T-helper 2 cell (primary cell): ENCODE results near the gene MRPL32.
"Not testable (repeated sequence)": the region's sequence is repeated elsewhere in the genome, so short reads cannot be mapped to it uniquely, and the experiment has no call there.

ENCODE experiments used
- DNase-seq, 5 experiments: peaks; one replicate each; pipeline versions ENCODE4 v3.0.0 to v3.0.0-alpha.2; 2012 to 2022
- total RNA-seq, 2 donors: gene quantifications; one replicate each; lab custom pipeline; 2026; lab: John Stamatoyannopoulos, UW

The MRPL32 gene
- total RNA-seq: 55.8 to 56.0 reads per million in 2 donors

DNA sequence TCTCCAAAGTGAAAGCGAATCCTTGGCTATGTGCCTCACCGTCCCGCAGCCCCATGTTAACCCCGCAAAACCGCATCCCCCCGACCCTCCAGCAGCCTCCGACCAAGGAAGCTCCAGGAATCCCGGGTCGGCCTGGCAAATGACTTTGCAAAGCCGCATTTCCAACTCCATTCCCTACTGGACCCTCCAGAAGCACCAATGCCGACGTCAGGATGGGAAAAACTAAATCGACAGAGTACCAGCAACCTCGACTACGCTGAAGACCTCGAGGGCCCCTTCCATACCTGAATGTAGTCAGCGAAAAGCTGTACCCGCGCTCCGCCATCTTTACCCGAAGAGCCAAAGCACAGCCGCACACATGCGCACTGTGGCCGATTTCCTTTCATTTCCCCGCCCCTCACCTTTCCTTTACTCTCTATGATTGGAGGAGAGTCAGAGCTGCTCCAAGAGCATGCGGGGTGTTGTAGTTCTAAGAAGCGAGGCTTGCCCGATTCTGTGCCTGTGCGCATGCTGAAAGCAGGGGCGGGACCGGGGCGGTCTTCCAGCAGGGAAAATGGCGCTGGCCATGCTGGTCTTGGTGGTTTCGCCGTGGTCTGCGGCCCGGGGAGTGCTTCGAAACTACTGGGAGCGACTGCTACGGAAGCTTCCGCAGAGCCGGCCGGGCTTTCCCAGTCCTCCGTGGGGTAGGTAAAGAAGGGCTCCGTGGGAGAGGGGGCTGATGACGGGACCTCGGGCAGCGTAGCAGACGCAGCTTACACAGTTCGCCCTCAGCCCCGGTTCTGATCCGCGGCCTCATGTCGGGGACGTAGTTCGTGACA lies at the start of gene MRPL32, which contains the start of gene PSMA2:
Gene MRPL32, plus strand, starts transcription at position 543 of the 818 bp plus-strand sequence. Its CDS starts 11 bp downstream, at position 554.
Gene PSMA2, minus strand, starts transcription at position 341 of the 818 bp plus-strand sequence. Its CDS starts 16 bp downstream, at position 325.
- DNase-seq: peak; percentile 83 to 97 (median 92)

DNA sequence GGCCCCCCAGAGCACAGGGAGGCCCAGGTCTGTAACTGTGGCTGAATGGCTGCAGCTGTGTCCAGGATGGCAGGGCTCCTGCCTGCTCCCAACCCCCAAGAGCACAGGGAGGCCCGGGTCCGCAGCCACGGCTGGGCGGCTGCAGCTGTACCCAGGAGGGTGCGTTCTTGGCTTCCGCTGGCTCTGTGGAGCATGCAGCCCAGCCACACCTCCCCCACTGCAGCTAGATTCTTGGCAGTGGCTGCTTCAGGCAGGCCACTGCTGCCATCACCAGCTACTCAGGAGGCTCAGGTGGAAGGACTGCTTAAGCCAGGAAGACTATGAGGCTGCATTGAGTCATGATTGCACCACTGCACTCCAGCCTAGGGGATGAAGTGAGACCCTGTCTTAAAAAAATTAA lies 48.2 kb upstream of the MRPL32 start:
- no peak for DNase-seq

DNA sequence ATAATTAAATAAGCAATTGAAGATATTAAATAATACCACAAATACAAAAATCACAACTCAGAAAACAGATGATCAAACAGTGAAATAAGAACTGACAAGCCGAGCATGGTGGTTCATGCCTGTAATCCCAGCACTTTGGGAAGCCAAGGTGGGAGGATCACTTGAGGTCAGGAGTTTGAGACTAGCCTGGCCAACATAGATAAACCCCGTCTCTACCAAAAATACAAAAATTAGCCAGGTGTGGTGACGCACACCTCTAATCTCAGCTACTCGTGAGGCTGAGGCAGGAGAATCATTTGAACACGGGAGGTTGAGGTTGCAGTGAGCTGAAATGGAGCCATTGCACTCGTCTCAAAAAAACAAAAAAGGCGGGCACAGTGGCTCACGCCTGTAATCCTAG lies 47.0 kb upstream of the MRPL32 start:
- not testable (repeated sequence) for DNase-seq

GRCh38 chr7:42886129-42886528 lies 46.0 kb upstream of the MRPL32 start:
- DNase-seq: no peak

DNA sequence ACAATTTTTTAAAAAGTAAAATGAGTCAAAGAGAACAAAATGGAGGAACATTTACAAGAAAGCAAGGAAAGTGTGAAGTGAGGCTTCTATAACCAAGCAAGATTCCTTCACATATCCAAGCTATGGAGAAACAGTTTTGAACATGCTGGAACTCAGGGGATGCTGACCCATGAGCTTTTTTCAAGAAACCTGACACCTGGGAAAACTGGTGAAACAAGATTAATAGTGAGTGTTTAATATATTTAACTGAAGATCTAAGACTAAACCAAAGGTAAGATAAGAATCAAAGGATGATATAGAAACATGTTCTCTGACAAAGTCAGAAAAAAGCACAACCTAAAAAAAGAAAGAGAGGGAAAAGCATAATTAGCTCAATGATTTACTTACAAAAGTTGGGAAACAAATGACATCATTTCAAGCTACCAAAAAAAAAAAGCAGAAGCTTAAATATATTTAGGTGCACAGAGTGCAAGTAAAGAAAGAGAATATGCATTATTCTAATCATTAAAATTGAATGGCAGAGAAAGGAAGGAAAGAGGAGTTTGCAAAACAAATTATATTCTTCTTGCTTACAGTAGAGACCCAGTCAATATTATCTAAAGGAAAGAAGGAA lies 45.2 kb upstream of the MRPL32 start:
- DNase-seq: no peak

DNA sequence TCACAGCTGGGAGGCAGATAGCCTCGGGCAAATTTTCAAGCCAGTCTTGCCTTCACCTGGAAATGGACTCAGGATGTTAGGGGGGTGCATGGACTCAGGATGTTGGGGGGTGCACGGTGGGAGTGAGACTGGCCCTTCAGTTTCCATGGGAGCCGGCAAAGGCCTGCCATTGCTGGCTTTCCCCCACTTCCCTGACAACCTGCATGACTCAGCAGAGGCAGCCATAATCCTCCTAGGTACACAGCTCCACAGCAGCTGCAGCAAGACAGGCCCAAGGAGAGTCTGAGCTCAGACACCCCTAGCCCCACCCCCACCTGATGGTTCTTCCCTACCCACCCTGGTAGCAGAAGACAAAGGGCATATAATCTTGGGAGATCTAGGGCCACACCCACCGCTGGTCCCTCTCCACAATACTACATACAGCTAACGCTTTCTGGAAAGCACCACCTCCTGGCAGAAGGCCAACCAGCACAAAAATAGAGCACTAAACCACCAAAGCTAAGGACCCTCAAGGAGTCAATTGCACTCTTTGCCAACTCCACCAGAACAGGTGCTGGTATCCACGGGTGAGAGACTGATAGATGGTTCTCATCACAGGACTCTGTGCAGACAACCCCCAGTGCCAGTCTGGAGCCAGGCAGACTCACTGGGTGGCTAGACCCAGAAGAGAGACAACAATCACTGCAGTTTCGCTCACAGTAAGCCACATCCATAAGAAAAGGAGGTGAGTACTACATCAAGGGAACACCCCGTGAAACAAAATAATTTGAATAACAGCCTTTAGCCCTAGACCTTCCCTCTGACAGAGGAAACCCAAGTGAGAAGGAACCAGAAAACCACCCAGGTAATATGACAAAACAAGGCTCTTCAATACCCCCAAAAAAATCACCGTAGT lies 38.6 kb upstream of the MRPL32 start:
- DNase-seq: no peak

GRCh38 chr7:42900842-42901241 lies 31.3 kb upstream of the MRPL32 start:
- DNase-seq: no peak

- DNase-seq: no peak
Observed at GRCh38 chr7:42902331-42902730, 29.8 kb upstream of the MRPL32 start.

- no peak for DNase-seq
Observed at GRCh38 chr7:42906181-42906580, 26.0 kb upstream of the MRPL32 start.

- no peak for DNase-seq
Observed at GRCh38 chr7:42907316-42907715, 24.9 kb upstream of the MRPL32 start.

GRCh38 chr7:42910306-42910705 lies 21.9 kb upstream of the MRPL32 start:
- no peak for DNase-seq

DNA sequence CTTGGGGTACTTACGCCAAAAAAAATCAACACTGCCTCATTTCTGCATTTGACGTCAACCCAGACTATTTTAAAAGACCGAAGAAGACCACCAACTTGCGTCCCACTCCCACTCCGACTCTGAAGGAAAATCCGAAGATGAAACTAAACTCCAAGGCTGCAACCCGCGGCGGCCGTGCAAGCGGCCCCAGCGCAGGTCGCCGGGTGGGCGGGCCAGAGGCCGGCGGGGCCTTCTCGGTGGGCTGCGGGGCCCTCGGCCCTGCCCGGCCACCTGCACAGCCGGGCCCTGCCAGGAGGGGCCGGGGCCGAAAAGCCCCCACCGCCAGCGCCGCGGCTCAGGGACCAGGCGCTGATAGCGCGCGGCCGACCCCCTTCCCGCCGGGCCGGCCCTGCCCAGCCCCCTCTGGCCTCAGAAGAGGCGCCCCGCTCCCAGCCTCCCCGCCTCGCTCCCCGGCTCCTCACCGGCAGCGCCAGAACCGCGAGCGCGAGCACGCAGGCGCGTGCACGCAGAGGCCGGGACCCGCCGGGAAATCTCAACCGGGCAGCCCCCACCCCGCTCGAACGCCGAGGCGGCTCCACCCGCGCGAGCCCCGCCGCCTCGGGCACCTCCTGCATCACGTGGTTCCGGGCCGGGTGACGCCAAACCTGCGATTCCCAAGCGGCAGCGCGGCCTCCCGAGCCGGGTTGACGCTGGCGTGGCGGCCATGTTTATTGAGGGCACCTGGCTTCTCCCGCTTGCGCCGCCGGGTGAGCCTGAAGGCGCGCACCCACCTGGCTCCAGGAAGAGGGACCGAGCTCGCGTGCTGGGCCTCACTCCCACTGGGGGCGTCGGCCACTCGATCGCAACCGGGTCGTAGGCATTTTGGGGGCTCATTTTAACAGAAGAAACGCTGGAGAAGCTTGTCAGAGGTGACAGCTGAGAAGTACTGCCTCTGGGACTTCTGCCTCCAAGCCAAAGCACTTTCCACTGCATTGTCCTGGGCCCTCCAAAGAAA lies 20.4 kb upstream of the MRPL32 start, which contains the start of gene C7orf25:
Gene C7orf25, minus strand, starts transcription at position 617 of the 994 bp plus-strand sequence. CDS start 1,170 bp downstream, outside the sequence.
- DNase-seq: peak; percentile 93 to 96 (median 94)

DNA sequence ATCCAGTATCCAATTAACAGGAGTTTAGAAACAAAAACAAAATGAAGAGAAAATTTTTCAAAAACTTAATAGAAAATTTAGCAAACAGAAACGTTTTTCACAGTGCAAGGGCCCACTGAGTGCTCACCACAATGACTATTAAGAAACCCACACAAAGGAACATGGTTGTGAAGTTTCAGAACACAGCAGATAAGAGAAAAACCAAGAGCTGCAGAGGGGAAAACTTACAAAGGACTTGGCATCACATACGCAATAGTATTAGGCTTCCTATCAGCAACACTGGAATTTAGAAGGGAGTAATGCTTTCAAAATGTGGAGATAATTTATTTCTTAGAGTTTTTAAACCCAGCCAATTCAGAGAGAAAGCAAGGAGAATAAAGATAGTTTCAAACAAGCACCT lies 18.6 kb upstream of the MRPL32 start:
- DNase-seq: peak in 1 of 5 experiments; percentile 70

DNA sequence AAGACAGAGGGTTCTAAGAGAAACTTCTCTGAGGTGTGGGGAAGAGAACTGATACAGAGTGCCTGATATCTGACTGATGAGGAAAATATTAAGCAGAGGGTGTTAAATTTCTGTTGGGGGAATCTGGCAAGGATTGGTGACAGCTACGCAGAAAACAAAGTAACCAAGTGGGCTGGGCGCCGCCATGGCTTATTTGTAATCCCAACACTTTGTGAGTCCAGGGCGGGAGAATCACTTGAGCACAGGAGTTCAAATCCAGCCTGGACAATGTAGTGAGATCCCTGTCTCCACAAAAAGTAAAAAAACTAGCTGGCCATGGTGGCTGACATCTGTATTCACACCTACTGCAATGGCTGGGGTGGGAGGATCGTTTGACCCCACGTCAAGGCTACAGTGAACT lies 18.2 kb upstream of the MRPL32 start:
- peak in 1 of 5 experiments; percentile 20 for DNase-seq

GRCh38 chr7:42914421-42915045 lies 17.6 kb upstream of the MRPL32 start:
- DNase-seq: no peak

GRCh38 chr7:42915356-42915755 lies 16.8 kb upstream of the MRPL32 start:
- no peak for DNase-seq

- no peak for DNase-seq
Observed at GRCh38 chr7:42922017-42922753, 10.0 kb upstream of the MRPL32 start.

DNA sequence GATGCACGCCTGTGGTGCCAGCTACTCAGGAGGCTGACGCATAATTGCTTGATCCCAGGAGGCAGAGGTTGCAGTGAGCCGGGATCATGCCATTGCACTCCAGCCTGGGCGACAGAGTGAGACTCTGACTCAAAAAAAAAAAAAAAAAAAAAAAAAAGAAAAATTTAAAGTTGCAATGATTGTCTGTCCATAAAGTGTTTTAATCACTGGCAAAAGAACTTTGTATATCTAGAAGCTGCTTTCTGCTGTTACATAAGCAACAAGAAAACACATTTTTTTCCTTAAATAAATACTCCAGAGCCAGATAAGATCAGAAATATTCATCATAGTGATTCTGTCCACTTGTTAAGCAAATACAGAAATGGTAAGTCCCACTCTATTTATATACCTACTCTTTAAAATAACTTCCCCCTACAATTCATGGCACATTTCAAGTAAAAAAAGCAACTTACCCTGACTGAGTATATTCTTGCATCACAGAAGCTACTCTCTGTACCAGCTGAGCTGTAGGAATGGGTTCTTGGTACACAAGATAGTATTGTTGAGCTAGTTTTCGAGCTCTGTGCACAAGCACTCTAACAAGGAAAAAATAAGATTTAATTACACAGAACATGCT lies 7.8 kb upstream of the MRPL32 start:
- DNase-seq: no peak

- DNase-seq: no peak
Observed at GRCh38 chr7:42925630-42926029, 6.5 kb upstream of the MRPL32 start.

GRCh38 chr7:42926204-42926603 lies 6.0 kb upstream of the MRPL32 start:
- DNase-seq: no peak
